A204.1 (cell line): ENCODE measurements around the gene AMBN.

Source experiments
- FAIRE-seq: peaks from 2 replicates; lab custom pipeline; 2012; peaks lifted over from hg19 to GRCh38; lab: Jason Lieb, UNC

Gene AMBN

DNA sequence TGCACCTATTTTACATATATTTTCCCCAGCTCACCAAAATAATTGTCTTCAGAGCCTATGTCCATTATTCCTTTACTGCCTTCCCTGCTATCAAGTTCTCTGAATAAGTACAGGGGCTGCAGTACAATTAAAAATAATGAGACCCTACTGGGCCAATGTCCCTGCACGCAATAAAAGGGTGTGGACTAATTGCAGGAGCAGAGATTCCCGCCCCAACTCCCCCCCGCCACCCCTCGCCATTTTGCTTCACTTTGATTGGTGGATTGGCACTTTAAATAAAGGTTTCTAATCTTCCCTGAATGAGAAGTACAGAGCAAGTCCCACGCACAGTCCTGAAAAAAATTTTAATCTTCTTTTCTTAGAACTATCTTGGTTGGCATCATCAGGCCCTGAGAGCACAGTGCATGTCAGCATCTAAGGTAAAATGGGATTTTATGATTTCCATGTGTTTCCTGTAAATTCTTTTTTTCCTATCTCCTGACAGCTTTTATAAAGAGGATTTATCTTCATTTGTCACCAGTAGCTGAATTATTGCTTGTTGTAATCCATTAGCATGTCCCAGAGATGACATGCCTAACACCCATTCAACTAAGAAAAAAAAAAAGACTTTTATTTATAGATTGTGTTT, at the start of gene AMBN:
AMBN (plus strand) TSS at position 302 of the 628 bp plus-strand sequence; CDS start at position 405, 103 bp downstream.
- no peak for FAIRE-seq

DNA sequence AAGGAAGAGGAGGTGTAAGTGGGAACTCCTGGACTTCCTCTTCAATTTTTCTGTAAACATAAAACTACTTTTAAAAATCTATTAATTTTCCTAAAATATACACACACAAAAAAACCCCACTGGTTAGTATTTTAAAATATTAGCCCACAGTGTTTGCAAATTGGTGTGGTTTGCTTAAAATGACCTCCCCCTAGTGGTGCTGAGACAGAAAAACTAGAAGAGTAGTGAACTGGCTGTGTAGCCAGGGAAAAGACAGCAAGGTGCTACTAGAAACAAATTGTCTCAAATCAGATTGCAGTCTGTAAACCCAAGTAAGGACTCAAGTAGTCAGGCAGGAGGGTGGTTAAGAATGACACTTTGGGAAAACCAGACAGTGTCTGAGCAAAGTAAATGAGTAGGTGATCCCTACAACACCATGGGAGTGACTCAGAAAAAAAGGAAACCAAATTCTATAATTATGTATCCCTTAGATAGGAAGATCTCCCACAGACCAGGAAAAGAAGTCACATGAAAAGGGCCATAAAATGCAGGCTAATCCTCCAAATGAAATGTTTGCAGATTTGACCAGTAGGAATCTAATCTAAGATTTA, 47.7 kb upstream of the AMBN start:
- peak; percentile 57 for FAIRE-seq

DNA sequence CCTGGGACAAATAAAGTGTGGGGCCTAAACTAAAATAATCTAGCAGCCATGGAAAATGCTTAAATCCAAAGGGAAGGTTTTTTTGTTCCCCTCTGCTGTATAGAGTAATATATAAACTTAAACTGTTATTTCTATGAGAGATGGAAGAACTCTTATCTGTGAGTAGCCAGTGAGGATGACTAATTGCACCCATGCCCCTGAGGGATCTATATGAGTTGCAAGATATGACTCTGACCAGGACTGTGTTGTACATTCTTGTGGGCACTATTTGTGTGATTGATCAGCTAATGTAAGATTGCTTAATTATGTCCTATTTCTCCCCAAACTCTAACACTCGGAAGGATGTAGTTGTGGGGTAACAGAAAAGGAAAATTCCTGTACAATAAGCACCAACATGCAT, 35.2 kb upstream of the AMBN start:
- no peak for FAIRE-seq

DNA sequence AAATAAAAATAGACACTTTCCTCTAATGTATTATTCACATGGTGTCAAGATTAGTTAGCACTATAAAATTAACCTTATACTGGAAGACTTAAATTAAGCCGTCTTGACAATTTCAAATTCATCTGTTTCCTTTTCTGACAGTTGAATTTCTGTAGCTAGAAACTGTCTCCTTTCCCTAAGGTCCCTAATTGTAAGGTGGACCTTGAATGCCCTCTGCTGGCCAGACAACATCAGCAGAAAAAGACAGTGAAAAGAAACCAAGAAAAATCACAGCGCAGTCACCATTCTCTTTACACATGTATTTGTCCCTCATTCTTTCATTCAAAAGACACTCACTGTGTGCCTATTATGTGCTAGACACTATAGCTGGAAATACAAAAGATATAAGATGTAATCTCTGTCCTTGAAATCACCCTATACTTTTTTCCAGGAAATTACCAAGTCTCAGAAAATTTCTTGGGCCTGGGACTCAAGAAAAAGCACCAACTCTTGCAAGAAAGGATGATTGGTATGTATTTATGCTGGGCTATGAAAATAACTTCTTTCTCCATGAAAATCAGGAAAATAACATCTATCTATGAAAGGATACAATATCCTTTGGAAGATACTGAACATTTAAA, 32.7 kb upstream of the AMBN start:
- peak; percentile 94 for FAIRE-seq

DNA sequence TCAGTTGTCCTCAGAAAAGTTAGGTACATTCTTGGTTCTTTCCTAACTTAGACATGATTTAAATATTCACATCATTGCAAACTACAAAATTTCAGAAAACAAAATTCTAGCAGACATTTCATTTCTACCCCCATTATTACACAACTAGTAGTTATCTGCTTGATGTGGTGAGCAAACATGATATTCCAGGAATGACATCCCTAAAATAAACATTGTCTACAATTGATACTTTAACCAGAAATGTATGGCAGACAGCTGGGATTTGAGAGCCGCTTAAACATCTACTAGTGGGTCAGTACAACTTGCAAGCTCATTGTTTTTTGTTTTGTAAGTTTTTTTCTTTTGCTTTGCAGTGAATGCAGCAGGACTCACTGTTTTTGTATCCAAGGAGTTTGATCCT, 32.1 kb upstream of the AMBN start:
- FAIRE-seq = no peak

GRCh38 chr4:70564033-70564432, 28.0 kb upstream of the AMBN start:
- FAIRE-seq = no peak

- no peak for FAIRE-seq
Measured at GRCh38 chr4:70570796-70571195, 21.3 kb upstream of the AMBN start.

DNA sequence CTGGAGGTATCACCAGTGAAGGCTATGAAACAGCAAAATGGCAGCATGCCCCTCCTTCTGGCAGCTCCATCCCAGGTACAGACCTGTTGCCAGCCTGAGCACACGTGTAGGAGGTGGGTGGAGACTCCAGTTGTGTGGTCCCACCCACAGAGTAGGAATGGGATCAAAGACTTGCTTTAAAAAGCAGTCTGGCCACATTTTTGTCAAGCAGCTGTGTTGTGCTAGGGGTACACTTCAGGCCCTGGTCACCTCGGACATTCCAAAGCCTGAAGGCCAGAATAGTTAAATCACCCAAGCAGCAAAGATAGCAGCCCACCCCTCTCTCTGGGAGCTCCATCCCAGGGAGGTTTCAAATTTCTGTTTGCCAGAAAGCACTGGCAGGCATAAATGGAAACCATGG, 20.3 kb upstream of the AMBN start:
- no peak for FAIRE-seq

- no peak for FAIRE-seq
Measured at GRCh38 chr4:70575964-70576363, 16.1 kb upstream of the AMBN start.

DNA sequence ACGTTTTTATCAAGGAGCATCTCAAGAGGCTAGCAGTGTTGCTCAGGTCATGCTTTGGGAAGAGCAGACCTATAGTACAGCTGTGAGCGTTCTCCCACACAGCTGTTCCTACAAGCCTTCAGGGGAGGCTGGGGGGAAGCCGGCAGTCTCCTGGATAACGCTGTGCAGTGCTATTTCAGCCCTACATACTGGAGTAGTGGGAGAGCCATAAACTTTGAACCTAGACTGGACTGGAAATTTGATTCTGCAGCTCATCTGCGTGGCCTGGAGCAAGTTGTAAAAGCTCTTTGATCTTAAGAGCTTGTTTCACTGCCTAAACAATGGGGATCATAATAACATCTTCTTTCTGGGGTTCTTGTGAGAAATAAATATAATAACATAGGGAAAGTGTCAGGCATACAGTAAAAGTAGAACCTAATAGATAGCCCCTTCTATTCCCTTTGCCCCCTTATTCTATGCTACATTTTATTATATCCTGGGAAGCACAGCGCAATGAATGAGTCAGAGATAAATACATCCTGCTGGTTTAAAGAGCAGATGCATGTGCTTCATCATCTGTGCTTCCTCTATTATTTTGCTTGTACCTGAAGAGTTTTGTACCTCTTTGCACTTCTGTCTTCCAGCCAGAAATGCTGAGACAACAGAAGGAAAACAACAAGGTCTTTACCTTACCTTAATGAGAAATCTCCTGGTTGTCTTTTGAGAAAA, 14.7 kb upstream of the AMBN start:
- no peak for FAIRE-seq

DNA sequence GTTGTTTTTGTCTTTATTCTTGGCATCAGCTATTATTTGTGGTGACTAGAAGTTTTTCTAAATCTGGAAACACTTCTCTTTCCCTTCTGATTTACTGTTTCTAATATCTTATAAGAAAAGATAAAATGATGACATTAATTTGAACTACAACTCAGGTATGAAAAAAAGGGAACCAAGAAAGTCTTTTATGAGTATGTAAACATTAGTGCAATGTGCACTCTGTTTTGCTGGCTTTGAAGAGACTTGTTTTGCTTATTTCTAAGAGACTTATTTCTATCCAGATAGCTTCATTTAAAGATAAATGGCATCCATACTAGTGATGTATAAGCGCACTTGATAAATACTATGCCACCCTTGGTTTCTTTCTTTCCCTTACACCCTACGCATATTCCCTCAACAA, 10.1 kb upstream of the AMBN start:
- no peak for FAIRE-seq

DNA sequence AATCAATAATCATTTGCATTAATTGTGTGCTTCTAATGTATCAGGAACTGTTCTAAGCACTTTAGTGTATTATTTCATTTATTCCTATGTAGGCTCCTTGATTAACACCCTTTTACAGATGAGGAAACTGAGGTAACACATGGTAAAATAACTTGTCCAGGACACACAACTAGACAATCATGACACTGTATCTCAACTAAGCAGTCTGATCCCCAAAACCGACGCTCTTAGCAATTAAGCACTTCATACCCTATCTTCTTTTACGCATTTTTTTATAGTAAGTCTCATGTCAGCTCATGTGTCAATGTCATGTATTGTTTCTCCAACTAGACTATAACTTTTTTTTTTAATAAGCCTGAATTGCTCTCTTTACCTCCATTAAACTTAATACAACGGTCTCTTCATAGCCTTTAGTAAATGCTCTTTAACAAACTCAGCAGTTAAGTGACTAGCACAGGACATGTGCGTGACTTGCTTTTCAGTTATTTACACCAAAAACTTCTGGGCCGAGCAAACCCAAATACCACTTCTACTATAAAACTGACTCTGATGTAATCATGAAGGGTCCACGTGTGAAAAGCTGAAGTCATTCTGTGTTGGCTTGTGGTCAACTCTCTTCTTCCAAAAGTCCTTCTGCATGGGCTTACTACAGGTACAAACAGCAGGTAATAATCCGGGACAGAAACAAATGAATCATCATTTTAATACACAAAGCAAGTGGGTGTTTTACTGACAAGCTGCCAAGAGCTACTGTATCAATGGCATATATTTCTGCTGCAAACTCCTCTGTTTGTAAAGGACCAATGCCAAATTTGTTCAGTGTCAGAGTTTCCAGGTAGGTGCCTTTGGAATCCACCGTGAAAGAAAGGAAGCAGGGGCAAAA, 7.9 kb upstream of the AMBN start:
- FAIRE-seq = no peak

GRCh38 chr4:70586841-70587240, 5.2 kb upstream of the AMBN start:
- no peak for FAIRE-seq

GRCh38 chr4:70589785-70590184, 2.3 kb upstream of the AMBN start:
- no peak for FAIRE-seq

GRCh38 chr4:70594196-70594595, 2.1 kb downstream of the AMBN start:
- no peak for FAIRE-seq

DNA sequence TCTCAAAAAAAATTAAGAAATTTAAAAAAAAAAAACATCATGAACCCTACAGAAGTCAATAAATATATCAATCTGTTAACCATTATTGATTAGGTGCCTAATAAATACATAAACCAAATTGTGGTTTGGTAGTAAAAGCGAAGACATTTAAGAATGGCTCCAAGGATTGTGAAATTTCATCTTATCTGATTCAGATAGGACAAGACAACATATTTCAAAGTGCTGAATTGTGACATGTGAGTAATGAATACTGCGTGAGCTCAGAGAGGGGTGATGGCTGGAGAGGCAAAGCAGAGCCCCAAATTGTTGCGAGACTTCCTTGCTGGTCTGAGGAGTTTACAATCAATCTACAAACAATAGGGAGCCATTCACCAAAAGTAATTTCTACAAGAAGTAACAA, 8.2 kb downstream of the AMBN start:
- FAIRE-seq = no peak

DNA sequence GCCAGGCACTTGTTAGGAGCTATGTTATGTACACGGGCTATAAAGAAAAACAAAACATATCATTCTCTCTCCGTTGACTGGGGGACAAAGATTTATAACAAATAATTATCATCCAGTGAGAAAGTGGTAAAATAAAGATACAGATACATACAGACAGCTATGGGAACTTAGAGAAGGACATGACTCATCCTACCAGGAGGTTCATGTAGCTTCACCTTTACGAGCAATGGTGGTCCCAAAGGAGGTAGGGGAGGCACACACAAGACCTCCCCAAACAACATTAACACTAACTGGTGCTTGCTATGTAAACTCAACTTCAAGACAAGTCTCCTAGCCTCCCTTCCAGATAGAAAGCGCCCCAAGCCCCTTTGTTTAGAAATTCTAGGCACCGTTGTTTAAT, 8.9 kb downstream of the AMBN start:
- no peak for FAIRE-seq

DNA sequence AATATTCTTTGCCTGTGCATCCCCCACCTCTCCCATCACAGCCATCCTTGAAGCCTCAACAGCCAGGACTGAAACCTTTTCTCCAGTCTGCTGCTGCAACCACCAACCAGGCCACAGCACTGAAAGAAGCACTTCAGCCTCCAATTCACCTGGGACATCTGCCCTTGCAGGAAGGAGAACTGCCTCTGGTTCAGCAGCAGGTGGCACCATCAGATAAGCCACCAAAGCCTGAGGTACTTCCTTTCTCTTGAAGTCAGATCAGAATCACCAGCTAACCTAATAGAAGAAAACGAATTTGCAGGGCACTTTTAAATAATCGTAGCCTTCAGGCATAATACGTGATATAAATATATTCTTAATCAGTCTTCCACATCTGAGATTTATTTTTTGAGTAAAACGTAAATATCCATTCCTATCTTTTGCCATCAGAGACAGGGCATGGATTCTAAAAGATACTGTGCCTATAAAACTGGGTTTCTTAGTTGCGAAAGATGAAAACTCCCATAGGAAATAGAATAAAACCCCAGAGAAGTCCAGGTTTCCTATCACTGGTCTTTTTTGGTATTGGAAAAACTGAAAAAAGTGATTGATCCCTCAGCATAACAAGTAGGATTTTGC, 9.5 kb downstream of the AMBN start:
- no peak for FAIRE-seq

DNA sequence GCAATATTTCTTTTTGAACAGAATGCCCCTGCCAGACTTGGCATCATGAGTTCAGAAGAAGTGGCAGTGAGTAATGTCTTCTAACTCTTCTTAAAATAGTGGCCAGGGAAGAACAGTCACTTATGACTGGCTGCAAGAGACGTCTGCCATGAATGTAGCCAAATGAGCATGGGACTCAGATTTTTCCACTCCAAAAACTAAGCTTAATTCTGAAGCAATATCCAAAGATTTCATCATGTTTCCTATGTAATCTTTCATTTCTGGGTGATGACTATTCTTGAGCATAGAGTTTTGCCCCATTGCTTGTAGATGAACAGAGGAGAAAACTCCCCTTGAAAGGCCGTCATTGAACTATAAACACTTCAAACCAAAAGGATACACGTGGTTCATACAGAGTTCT, 11.8 kb downstream of the AMBN start:
- no peak for FAIRE-seq

DNA sequence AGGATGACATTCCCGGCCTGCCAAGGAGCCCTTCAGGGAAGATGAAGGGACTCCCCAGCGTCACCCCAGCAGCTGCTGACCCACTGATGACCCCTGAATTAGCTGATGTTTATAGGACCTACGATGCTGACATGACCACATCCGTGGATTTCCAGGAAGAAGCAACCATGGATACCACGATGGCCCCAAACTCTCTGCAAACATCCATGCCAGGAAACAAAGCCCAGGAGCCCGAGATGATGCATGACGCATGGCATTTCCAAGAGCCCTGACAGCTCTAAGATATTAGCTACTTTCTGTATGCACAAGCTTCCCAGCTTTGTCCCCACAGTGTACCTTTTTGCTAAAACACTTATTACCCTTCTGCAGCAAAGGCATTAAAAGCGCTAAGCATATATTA, 14.4 kb downstream of the AMBN start:
- no peak for FAIRE-seq

DNA sequence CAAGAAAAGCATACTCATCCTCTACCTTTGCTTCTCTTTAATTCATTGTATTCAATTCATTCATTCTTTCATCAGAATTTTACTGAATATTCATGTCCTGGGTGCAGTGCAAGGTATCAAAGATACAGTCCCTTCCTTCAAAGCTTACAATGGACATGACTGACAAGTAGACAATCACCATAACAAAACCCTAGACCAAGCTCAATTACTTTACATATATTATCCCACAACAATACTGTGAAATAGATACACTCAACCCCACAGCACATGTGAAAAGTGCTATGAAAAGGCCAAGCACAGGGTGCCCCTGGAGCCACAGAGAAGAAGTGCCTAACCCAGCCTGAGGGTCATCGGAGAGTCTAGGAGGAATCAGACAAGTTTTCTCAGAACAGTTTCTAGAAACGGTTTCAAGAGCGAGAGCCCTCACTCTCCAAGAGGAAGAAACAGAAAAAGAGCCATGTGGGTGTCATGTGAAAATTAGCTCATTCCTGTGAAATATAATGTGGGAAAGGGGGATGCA, 15.3 kb downstream of the AMBN start:
- no peak for FAIRE-seq

GRCh38 chr4:70608324-70608723, 16.3 kb downstream of the AMBN start:
- FAIRE-seq = no peak
